HG03159 (cell line): ENCODE data around the gene CRIP2.

Experiments used
- ATAC-seq: cut with Tn5 transposase; IDR thresholded peaks from one replicate; pipeline ENCODE4 v1.9.1; 2021; ENCODE audit warnings: mild to moderate bottlenecking, moderate library complexity; ENCODE audit not compliant: unreplicated experiment

Gene CRIP2

GRCh38 chr14:105476097-105476830, 1.6 kb downstream of the CRIP2 start:
- ATAC-seq, result no peak

- no peak for ATAC-seq
Observed at GRCh38 chr14:105476831-105477659, 2.4 kb downstream of the CRIP2 start.

- ATAC-seq, result no peak
Observed at GRCh38 chr14:105477660-105478397, 3.2 kb downstream of the CRIP2 start.

- ATAC-seq, result no peak
Observed at GRCh38 chr14:105478398-105479251, 4.0 kb downstream of the CRIP2 start.

GRCh38 chr14:105479431-105480158, 5.0 kb downstream of the CRIP2 start:
- ATAC-seq, result no peak

GRCh38 chr14:105480199-105480746, 5.7 kb downstream of the CRIP2 start:
- no peak for ATAC-seq

GRCh38 chr14:105480807-105481801, 6.5 kb downstream of the CRIP2 start:
- peak; percentile 46 for ATAC-seq

- ATAC-seq, result peak; percentile 57
Observed at GRCh38 chr14:105481886-105482457, 7.4 kb downstream of the CRIP2 start.

GRCh38 chr14:105482486-105483110, 8.0 kb downstream of the CRIP2 start:
- no peak for ATAC-seq

GRCh38 chr14:105483300-105484068, 8.9 kb downstream of the CRIP2 start:
- no peak for ATAC-seq

GRCh38 chr14:105484069-105484996, 9.7 kb downstream of the CRIP2 start:
- ATAC-seq, result no peak

GRCh38 chr14:105484997-105485393, 10.4 kb downstream of the CRIP2 start:
- no peak for ATAC-seq

- ATAC-seq, result no peak
Observed at GRCh38 chr14:105485739-105486162, 11.1 kb downstream of the CRIP2 start.

- ATAC-seq, result no peak
Observed at GRCh38 chr14:105486163-105486973, 11.7 kb downstream of the CRIP2 start, which contains the start of gene CRIP1. TSS of gene CRIP1 (plus strand) at chr14:105486886. CDS start at chr14:105487260, 374 bp downstream.

GRCh38 chr14:105486974-105487448, 12.4 kb downstream of the CRIP2 start:
- ATAC-seq, result no peak
